Frontal cortex (tissue), 4 donors: ENCODE data around the gene SH3RF3. TPM values are rescaled to one million over a fixed set of nuclear protein-coding genes. Genes with fewer than 3 reads are reported as not detected.
"Not testable (repeated sequence)": the region's sequence is repeated elsewhere in the genome, so short reads cannot be mapped to it uniquely, and the experiment has no call there.

Experiments
- DNase-seq, 2 donors: peaks; one replicate each; pipeline ENCODE4 v3.0.0; 2012; ENCODE audit warnings: low spot score in 2 of 2
- FAIRE-seq: peaks from 2 replicates; lab custom pipeline; 2012; peaks lifted over from hg19 to GRCh38; lab: Jason Lieb, UNC
- total RNA-seq: library from RNA; depleted of rRNA; stranded (reverse); fragments of >200 nt; gene quantifications from one replicate; pipeline ENCODE4 v1.2.3, GENCODE V29; 2014
- donor health status: control.
- donor health status: control.
- donor health status: control.

Gene SH3RF3
- total RNA-seq, 1 donor from 2014 or later, result 9.0 TPM

DNA sequence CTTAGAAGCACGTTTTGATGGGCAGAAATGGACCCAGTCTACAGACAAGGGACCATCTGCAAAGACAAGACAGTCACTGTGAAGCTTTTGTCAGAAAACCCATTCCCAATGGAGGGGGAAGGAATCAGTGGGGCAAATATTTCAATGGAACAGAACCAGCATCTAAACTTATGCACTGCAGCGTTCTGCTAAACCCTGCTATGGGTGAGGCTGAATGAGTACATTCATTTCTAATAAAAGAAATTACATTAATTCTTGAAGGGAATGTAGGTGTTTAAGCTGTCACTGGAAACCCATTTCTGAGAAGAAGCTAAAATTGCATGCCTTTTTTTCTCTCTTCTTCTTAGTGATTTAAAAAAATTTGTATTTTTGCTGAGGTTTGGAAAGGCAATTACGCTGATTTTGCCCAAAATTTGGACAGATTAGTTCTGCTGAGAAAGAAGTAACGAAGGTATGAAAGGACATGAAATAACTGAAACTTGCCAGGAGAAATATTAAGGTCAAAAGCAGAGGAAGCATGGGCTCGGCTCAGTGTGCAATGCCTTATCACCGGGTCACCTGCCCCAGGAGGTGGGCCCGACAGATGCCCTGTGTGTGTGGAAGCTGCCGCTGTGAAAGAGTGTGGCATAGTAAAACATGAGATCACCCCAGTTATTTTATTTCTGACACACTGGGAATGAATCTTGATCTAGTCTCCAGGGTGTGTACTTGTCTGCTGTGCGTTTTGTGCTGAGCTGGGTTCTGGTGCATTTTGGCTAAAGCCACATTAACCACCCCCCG is 24.2 kb downstream of the SH3RF3 start:
- FAIRE-seq (no peak), DNase-seq (no peak)

- FAIRE-seq, result no peak
- DNase-seq, result no peak
Measured at GRCh38 chr2:109153807-109154206, 24.8 kb downstream of the SH3RF3 start.

DNA sequence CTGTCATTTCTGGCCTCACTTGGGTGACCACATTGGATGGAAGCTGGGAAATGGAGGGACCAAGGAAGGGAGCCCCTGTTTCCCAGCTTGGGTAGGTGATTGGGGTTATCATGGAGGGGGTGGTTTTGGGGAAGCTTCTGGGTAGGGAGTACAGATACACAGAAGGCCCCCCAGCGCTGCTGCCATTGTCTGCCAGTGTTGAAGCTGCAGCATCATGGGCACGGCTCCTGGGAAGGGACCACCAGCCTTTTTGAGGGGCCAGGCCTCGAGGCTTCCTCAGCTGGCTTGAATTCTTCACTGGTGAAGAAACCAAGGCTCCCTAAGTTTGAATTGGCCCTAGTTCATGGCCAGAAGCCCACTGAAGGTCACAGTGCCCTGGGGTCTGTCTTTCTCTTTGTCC is 25.2 kb downstream of the SH3RF3 start:
- FAIRE-seq, result no peak

DNA sequence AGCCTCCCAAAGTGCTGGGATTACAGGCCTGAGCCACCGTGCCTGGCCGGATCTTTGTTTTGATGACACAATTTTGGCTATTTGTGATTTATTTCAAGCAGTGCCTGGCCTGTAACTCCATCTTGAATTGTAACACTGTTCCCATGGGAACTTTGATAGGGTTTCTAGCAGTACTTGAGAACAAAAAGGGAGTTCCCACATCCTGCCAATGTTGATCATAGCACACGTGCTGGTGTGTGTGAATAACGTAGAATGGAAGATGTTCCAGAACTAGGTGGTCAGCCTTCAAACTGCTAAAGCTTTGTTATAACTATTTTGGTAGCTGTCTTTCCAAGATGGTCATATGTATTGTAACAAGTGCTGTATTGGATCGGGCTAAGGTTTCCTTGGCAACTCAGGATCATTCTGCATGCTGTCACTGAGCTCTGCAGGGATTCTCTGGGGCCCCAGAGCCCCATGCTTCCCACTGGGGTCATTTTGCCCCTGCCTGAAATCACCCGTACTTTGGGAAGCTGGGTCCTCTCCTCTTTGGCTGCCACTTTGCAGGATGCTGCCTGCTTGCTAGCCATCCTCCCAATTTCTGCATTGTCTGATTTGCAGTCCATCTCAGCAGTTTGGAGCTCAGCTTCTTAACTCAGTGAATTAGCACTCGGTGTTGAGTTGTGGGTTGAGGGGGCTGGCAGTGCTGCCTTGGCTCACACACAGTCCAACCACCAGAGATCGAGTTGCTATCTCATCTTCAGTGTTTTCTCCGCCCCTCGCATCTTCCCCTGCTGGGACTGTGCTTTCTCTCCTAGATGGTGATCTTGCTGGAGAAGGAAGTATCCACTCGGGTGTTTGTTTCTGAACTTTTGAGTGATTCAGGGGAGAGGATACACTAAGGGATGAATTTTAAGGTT is 26.8 kb downstream of the SH3RF3 start:
- DNase-seq, result no peak

More for the DNA sequence above, 25.2 kb downstream of the SH3RF3 start:
- no peak for DNase-seq

GRCh38 chr2:109157563-109158105 is 28.6 kb downstream of the SH3RF3 start:
- DNase-seq (no peak), FAIRE-seq (no peak)

More for the DNA sequence above, 26.8 kb downstream of the SH3RF3 start:
- FAIRE-seq, result no peak

- DNase-seq (no peak), FAIRE-seq (no peak)
Measured at GRCh38 chr2:109158237-109158636, 29.2 kb downstream of the SH3RF3 start.

DNA sequence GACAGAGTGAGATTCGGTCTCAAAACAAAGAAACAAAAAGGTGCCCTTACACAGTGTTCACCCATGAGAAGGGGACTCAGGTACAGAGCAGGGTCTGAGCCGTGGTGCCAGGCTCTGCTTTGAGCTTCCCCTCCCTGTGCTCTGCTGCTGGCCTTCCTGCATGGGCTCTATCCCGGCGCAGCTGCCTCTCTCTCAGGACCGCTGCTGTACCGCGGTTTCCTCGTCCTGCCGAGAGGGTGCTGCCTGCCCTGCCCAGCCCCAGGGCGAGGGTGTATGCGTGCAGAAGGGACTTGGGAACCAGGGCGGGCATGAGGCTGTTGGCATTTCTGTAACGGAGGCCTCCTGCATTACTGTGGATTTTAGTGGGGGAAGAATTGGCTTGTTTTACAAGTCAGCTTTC is 30.1 kb downstream of the SH3RF3 start:
- no peak for FAIRE-seq
- DNase-seq, result no peak

- DNase-seq, result no peak
- no peak for FAIRE-seq
Measured at GRCh38 chr2:109160714-109161440, 31.9 kb downstream of the SH3RF3 start.

DNA sequence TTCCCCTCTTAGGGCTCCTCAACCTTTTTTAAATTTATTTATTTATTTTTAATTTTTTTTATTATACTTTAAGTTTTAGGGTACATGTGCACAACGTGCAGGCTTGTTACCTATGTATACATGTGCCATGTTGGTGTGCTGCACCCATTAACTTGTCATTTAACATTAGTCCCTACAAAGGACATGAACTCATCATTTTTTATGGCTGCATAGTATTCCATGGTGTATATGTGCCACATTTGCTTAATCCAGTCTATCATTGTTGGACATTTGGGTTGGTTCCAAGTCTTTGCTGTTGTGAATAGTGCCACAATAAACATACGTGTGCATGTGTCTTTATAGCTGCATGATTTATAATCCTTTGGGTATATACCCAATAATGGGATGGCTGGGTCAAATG is 33.4 kb downstream of the SH3RF3 start:
- not testable (repeated sequence) for DNase-seq, FAIRE-seq

DNA sequence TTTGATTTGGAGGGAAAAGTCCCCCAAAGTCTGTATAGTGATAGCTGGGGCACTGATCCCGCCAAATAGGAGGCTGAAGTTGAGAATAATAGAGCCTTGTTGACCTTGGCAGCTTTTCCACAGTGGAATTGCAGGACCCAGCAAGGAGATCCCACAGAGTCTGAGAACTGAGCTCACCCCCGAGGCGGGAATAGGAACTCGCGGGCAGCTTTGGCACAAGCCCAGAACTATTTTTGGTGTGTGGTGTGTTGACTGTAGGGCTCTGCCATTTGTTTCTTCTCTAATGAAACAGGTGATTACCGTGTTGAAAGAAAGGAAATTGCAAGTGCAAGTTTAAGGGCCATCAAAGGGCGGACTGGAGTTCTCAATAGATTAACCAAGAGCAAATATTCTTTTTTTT is 34.0 kb downstream of the SH3RF3 start:
- FAIRE-seq, result no peak
- no peak for DNase-seq

DNA sequence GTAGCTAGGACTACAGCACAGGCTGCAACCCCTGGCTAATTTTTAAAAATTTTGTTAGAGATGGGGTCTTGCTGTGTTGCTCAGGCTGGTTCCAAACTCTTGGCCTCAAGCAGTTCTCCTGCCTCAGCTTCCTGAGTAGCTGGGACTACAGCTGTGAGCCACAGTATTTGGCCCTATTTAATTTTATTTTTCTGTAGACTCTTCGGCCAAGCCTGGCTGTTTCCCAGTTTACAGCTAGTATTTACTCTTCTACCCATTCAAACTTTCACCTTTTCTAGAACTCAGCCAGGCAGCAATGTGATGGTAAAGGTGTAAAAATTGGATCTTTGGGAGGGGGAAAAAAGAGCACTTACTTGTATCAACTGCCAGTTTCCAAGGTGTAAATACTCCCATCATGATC is 35.3 kb downstream of the SH3RF3 start:
- no peak for FAIRE-seq
- DNase-seq, result no peak

DNA sequence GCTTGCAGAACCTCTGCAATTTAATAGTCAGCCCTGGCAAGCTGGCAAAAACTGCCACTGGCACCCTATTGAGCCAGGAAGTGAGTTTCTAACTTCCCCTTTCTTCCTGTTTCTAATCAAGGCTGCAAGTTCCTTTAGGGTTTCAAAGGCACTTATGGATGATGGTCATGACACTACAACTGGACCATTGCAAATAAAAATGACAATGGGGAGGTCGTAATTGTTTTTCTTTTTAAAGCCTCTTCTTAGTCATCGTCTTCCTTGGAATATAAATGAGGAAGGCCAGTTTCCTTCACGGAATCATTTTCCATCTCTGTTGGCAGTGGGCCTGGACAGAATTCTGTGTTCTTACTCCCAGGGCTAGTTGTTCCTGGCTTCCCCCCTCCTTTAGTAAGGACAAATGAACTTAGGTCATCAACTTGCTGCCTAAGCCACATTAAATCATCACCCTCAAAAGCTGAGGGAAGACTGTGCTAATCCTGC is 35.8 kb downstream of the SH3RF3 start:
- FAIRE-seq (no peak), DNase-seq (no peak)

GRCh38 chr2:109166811-109167210 is 37.8 kb downstream of the SH3RF3 start:
- DNase-seq (no peak), FAIRE-seq (no peak)

DNA sequence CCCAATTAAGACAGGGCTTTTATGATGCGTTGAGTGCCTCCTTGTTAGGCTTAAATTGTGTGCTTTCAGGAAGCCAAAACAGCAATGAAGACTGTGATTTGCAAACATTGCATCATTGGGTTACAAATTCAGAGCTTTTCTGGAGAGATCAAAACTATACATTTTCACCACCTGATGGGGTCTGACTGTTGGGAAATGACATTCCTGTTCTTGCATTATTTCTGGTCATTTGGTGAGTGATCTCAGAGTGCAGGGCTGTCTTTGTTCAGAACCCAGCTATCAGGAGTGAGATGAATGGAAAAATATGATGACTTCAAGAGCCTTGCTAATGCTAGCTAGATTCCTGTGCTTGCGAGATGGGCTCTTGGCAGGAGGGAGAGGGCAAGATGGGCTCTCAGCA is 39.1 kb downstream of the SH3RF3 start:
- FAIRE-seq, result no peak
- no peak for DNase-seq

GRCh38 chr2:109168716-109169115 is 39.7 kb downstream of the SH3RF3 start:
- FAIRE-seq (no peak), DNase-seq (no peak)

GRCh38 chr2:109170645-109171044 is 41.6 kb downstream of the SH3RF3 start:
- DNase-seq (no peak), FAIRE-seq (no peak)

- DNase-seq, result no peak
Measured at GRCh38 chr2:109171444-109172334, 42.7 kb downstream of the SH3RF3 start.

DNA sequence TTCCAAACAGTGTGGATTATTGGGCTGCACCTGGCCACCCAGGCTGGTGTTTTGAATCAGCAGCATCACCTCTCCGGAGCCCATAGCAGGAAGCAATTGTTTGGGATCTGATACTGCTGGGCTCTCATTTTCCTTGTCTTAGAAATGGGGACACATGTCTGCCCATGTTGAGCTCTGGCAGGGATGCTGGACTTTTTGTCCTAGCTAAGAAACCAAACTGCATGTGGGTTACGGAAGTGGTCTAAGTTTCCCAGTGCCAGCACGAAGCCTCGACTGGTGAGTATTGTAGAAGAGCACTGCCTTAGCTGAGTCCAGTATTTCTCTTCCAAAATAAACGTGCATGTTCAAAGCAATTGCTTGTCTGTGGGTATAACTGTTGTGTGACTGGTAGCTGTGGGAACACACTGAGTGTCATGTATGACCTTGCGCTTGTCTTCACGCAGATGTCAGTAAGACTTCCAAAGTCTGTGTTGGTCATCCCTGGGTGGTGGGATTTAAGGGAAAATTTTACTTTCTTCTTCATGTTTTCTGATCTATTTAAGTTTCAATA is 43.6 kb downstream of the SH3RF3 start:
- FAIRE-seq, result no peak
- DNase-seq, result no peak

More at GRCh38 chr2:109171444-109172334, 42.7 kb downstream of the SH3RF3 start:
- no peak for FAIRE-seq
